Stimulated activated naive CD8-positive, alpha-beta T cell treated with anti-CD3 and anti-CD28 coated beads, Interleukin-15, Interleukin-2, amounts not matched to agents 100 ng/mL and 50 ng/mL, for 24 hours (primary cell): ENCODE data around the gene ZP3.
A peak's percentile ranks its signal among the peaks of the same experiment; 100 is the strongest.
"Not testable (repeated sequence)": the region's sequence is repeated elsewhere in the genome, so short reads cannot be mapped to it uniquely, and the experiment has no call there.

Experiments
- H3K27ac Mint-ChIP-seq: one replicate; pipeline ENCODE4 v1.8.0; 2021; ENCODE audit warnings: mild to moderate bottlenecking, mixed read lengths
- H3K27me3 Mint-ChIP-seq: one replicate; pipeline ENCODE4 v1.8.0; 2021; ENCODE audit warnings: mixed read lengths
- H3K36me3 Mint-ChIP-seq: one replicate; pipeline ENCODE4 v1.8.0; 2021; ENCODE audit warnings: low read depth, mixed read lengths
- H3K4me1 Mint-ChIP-seq: one replicate; pipeline ENCODE4 v1.8.0; 2021; ENCODE audit warnings: low read depth, mixed read lengths
- H3K4me3 Mint-ChIP-seq: one replicate; pipeline ENCODE4 v1.8.0; 2021; ENCODE audit warnings: mild to moderate bottlenecking, mixed read lengths
- H3K9me3 Mint-ChIP-seq: one replicate; pipeline ENCODE4 v1.8.0; 2021; ENCODE audit warnings: mixed read lengths

ZP3 gene

GRCh38 chr7:76443846-76444245 is 19.1 kb downstream of the ZP3 start:
- H3K4me3 Mint-ChIP-seq, H3K4me1 Mint-ChIP-seq, H3K27me3 Mint-ChIP-seq, H3K9me3 Mint-ChIP-seq, H3K36me3 Mint-ChIP-seq: not testable (repeated sequence)
- peak overlapping the region; percentile 70 for H3K27ac Mint-ChIP-seq

GRCh38 chr7:76445577-76446008 is 20.8 kb downstream of the ZP3 start:
- not testable (repeated sequence) for H3K36me3 Mint-ChIP-seq, H3K27me3 Mint-ChIP-seq, H3K4me1 Mint-ChIP-seq, H3K4me3 Mint-ChIP-seq, H3K9me3 Mint-ChIP-seq
- H3K27ac Mint-ChIP-seq: peak overlapping the region; percentile 49

- not testable (repeated sequence) for H3K4me3 Mint-ChIP-seq, H3K36me3 Mint-ChIP-seq, H3K9me3 Mint-ChIP-seq, H3K27ac Mint-ChIP-seq, H3K27me3 Mint-ChIP-seq, H3K4me1 Mint-ChIP-seq
Observed at GRCh38 chr7:76457017-76457416, 32.3 kb downstream of the ZP3 start.

DNA sequence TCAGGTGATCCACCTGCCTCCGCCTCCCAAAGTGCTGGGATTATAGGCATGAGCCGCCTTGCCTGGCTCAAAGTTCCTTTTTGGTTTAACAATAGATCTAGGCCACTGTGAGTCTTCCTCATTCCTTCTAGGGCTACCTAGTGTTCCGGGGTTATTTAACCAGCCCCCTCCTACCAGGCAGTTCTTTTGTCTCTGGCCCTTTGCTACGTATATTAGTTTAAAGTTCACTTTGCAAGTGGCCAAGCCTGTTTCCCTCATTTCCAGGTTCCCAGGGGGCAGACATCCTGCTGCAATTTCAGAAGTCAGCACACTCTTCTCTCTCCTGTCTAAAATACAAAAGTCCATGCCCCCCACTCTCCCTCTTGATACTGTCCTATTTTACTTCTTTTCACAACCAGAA is 33.8 kb downstream of the ZP3 start:
- H3K4me3 Mint-ChIP-seq, H3K27ac Mint-ChIP-seq, H3K9me3 Mint-ChIP-seq, H3K27me3 Mint-ChIP-seq, H3K4me1 Mint-ChIP-seq, H3K36me3 Mint-ChIP-seq: not testable (repeated sequence)

GRCh38 chr7:76460767-76461166 is 36.0 kb downstream of the ZP3 start:
- H3K9me3 Mint-ChIP-seq, H3K27ac Mint-ChIP-seq, H3K27me3 Mint-ChIP-seq, H3K4me3 Mint-ChIP-seq, H3K4me1 Mint-ChIP-seq, H3K36me3 Mint-ChIP-seq: not testable (repeated sequence)

DNA sequence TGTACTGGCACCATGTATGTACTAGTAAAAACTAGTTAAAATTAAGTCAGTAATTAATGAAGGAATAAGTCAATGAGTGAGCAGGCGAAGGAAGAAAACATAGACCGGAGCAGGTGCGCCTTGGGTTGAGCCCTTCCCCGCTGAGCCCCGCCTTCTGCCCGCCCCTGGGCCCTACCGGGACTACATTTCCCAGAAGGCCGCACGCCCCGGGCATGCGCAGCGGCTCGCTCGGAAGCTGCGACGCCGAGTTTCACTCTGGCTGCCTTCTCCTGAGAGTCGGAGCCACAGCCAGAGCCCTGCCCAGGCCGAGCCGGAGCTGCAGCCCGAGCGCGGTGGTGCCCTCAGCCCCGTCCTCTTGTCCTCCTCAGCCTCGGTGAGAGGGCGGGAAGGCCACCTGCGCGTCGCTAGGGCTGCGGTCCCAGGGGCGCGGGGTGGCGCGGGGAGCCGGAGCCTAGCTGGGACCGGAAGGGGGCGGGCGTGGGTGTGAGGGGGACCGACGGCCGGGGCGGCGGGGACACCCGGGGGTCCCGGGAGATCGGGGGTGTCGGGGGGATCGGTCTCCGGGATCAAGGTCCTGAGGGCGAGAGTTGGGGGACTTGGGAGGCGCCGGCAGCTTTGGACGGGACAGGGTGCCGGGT is 36.8 kb downstream of the ZP3 start, which contains the start of gene DTX2:
Gene DTX2 (plus strand): TSS at position 246 of the 638 bp plus-strand sequence. CDS start 18,801 bp downstream, outside the sequence.
- H3K9me3 Mint-ChIP-seq, H3K36me3 Mint-ChIP-seq, H3K27ac Mint-ChIP-seq, H3K27me3 Mint-ChIP-seq, H3K4me1 Mint-ChIP-seq: not testable (repeated sequence)
- H3K4me3 Mint-ChIP-seq: peak within 1 kb of the TSS; percentile 45

GRCh38 chr7:76462271-76462882 is 37.6 kb downstream of the ZP3 start:
- not testable (repeated sequence) for H3K4me1 Mint-ChIP-seq, H3K9me3 Mint-ChIP-seq, H3K27me3 Mint-ChIP-seq, H3K36me3 Mint-ChIP-seq, H3K27ac Mint-ChIP-seq, H3K4me3 Mint-ChIP-seq

GRCh38 chr7:76464959-76465358 is 40.2 kb downstream of the ZP3 start:
- H3K4me1 Mint-ChIP-seq, H3K27me3 Mint-ChIP-seq, H3K36me3 Mint-ChIP-seq, H3K27ac Mint-ChIP-seq, H3K4me3 Mint-ChIP-seq, H3K9me3 Mint-ChIP-seq: not testable (repeated sequence)

DNA sequence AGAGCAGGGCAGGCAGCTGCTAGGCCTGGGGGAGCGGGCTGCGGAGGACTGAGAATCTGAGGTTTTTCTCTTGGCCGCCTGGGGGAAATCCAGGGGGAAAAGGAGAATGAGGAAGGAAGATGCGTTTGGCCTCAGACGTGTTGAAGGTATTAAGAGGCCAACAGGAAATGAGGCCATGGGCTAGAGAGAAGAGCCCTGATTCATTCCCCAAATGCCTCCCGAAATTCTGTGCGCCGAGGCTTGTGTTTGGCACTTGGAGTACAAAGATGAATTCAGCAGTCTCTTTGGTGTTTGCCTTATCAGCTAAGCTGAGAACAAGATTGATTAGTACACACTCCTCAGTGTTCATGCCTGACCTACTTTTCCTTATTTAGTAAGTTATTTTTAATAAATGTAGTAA is 41.2 kb downstream of the ZP3 start:
- not testable (repeated sequence) for H3K4me3 Mint-ChIP-seq, H3K4me1 Mint-ChIP-seq, H3K27ac Mint-ChIP-seq, H3K9me3 Mint-ChIP-seq, H3K27me3 Mint-ChIP-seq, H3K36me3 Mint-ChIP-seq

- not testable (repeated sequence) for H3K27ac Mint-ChIP-seq, H3K27me3 Mint-ChIP-seq, H3K4me3 Mint-ChIP-seq, H3K36me3 Mint-ChIP-seq, H3K4me1 Mint-ChIP-seq, H3K9me3 Mint-ChIP-seq
Observed at GRCh38 chr7:76467743-76468404, 43.1 kb downstream of the ZP3 start.

- H3K9me3 Mint-ChIP-seq, H3K27me3 Mint-ChIP-seq, H3K36me3 Mint-ChIP-seq, H3K4me1 Mint-ChIP-seq, H3K4me3 Mint-ChIP-seq, H3K27ac Mint-ChIP-seq: not testable (repeated sequence)
Observed at GRCh38 chr7:76471556-76472221, 46.9 kb downstream of the ZP3 start.

DNA sequence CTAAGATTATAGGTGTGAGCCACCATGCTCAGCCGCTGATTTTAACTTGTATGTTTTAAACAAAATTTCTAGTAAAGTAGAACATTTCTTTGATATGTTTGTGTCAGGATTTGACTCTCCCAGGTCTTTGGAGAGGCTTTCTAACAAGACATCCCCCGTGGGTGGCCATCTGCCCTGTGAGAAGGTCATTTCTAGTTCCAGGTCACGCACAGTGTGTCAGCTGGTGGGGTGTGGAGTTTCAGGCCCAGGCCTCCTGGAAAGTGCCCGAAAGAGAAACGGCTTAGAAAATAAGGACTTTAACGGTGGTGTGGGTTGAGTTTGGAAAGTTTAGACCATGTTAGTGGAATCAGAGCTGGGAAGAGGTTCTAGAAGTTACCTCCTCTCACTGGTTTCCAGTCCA is 48.3 kb downstream of the ZP3 start:
- not testable (repeated sequence) for H3K27ac Mint-ChIP-seq, H3K36me3 Mint-ChIP-seq, H3K9me3 Mint-ChIP-seq, H3K4me3 Mint-ChIP-seq, H3K27me3 Mint-ChIP-seq, H3K4me1 Mint-ChIP-seq

DNA sequence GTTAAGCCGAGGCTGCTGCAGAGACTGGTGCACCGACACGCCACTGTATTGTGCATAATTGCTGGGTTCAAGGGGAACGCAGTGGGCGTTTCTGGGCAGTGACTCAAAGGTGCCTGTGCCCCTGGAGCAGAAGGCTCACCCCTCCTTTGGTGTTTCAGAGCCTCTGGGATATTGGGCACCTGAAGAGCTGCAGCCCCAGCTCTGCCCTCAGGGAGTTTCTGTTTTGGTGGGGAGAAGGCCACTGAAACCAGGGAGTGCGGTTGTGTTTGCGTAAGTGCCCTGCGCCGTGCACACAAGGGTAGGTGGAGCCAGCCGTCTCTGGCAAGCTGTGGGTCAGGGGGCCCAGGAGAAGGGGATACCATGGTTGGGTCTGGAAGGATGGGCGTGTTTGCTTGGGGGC is 51.5 kb downstream of the ZP3 start:
- not testable (repeated sequence) for H3K27me3 Mint-ChIP-seq, H3K27ac Mint-ChIP-seq, H3K4me1 Mint-ChIP-seq, H3K36me3 Mint-ChIP-seq, H3K4me3 Mint-ChIP-seq, H3K9me3 Mint-ChIP-seq

DNA sequence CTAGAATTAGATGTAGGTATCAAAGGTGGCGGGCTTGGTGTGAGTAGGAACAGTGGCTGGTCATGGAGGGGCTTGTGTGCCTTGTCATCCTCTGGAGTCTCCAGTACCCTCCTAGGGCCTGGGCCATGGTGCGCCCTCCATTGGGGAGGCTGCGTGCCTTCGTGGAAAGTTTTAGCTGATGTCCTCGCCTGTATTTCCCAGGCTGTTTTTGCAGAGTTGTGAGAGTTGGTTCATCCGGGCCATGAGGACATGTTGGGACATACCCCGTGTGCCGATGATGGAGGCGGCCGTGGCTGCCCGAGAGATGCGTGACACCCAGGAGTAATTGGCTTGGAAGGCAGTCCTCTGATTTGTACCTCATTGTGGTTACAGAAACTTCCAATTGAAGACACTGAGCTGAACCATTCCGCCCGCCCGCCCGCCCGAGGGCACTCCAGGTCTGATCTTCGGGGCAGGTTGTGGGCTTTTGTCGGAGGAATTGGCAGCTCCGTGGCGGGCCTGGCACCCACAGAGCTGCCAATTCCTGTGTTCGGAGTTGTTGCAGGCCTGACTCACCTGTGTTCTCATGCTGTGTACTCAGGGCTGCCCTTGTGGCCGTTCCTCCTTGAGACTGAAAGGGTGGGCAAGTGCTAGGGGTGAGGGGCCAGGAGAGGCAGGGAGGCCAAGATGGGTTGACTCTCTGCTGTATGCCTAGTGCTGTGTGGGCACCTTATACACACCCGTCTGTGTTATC is 52.2 kb downstream of the ZP3 start:
- not testable (repeated sequence) for H3K27me3 Mint-ChIP-seq, H3K27ac Mint-ChIP-seq, H3K4me1 Mint-ChIP-seq, H3K36me3 Mint-ChIP-seq, H3K4me3 Mint-ChIP-seq, H3K9me3 Mint-ChIP-seq

DNA sequence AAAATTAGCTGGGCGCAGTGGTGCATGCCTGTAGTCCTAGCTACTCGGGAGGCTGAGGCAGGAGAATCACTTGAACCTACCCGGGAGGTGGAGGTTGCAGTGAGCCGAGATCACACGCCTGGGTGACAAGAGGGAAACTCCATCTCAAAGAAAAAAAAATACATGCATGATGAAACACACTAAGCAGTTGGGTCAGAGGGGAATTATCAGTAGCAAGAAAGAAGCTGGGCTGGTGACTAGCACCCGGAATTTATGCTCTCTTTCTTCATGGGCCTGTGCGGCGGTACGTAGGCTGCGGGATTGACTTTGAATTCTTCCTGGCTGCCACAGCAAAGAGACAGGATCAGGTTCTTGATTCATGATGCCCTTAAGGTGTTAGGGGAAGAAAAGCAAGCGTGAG is 54.9 kb downstream of the ZP3 start:
- H3K36me3 Mint-ChIP-seq, H3K9me3 Mint-ChIP-seq, H3K4me3 Mint-ChIP-seq, H3K27ac Mint-ChIP-seq, H3K27me3 Mint-ChIP-seq, H3K4me1 Mint-ChIP-seq: not testable (repeated sequence)
